H9 (cell line): ENCODE measurements around the gene CRHR2. TPM values are rescaled to one million over a fixed set of nuclear protein-coding genes. Genes with fewer than 3 reads are reported as not detected.
"Not testable (repeated sequence)": the region's sequence is repeated elsewhere in the genome, so short reads cannot be mapped to it uniquely, and the experiment has no call there.

Experiments used
- DNase-seq: peaks from one replicate; pipeline ENCODE4 v3.0.0-alpha.2; 2017
- H2AFZ ChIP-seq: one replicate; pipeline ENCODE4 v1.6.1; 2013; ENCODE audit warnings: mild to moderate bottlenecking, low read length, control low read depth, moderate library complexity
- H2AK5ac ChIP-seq: 2 replicates; pipeline ENCODE4 v1.6.1; 2013; ENCODE audit warnings: low read length, control low read depth, mixed read lengths; ENCODE audit not compliant: insufficient read length
- H2BK120ac ChIP-seq: one replicate; pipeline ENCODE4 v1.6.1; 2013; ENCODE audit warnings: low read depth, mild to moderate bottlenecking, low read length, control low read depth, inconsistent platforms; ENCODE audit not compliant: poor library complexity, severe bottlenecking
- H2BK12ac ChIP-seq: 2 replicates; pipeline ENCODE4 v1.6.1; 2013; ENCODE audit warnings: low read length, control low read depth, mixed read lengths, low read depth; ENCODE audit not compliant: insufficient read length
- H2BK15ac ChIP-seq: 2 replicates; pipeline ENCODE4 v1.6.1; 2013; ENCODE audit warnings: low read depth, low read length, control low read depth
- H2BK20ac ChIP-seq: one replicate; pipeline ENCODE4 v1.6.1; 2013; ENCODE audit warnings: low read depth, mild to moderate bottlenecking, low read length, control low read depth, inconsistent platforms; ENCODE audit not compliant: poor library complexity, severe bottlenecking
- H2BK5ac ChIP-seq: 2 replicates; pipeline ENCODE4 v1.6.1; 2013; ENCODE audit warnings: low read length, control low read depth, mixed read lengths; ENCODE audit not compliant: insufficient read length
- H3K14ac ChIP-seq: 2 replicates; pipeline ENCODE4 v1.6.1; 2013; ENCODE audit warnings: low read length, control low read depth; ENCODE audit not compliant: insufficient read depth
- H3K18ac ChIP-seq: 2 replicates; pipeline ENCODE4 v1.6.1; 2013; ENCODE audit warnings: low read depth, mild to moderate bottlenecking, mixed read lengths, low read length, control low read depth; ENCODE audit not compliant: insufficient read length
- H3K23ac ChIP-seq: 2 replicates; pipeline ENCODE4 v1.6.1; 2013; ENCODE audit warnings: low read length, control low read depth, mixed read lengths, low read depth; ENCODE audit not compliant: insufficient read length
- H3K23me2 ChIP-seq: 2 replicates; pipeline ENCODE4 v1.6.1; 2013; ENCODE audit warnings: low read depth, mild to moderate bottlenecking, mixed read lengths, low read length, control low read depth; ENCODE audit not compliant: insufficient read length, poor library complexity, severe bottlenecking
- H3K27ac ChIP-seq: 2 replicates; pipeline ENCODE4 v1.5.1; 2013; ENCODE audit warnings: low read length, control low read depth, mixed read lengths, low read depth; ENCODE audit not compliant: insufficient read length
- H3K27me3 ChIP-seq: 2 replicates; pipeline ENCODE4 v1.6.1; 2013; ENCODE audit warnings: low read length, control low read depth, inconsistent platforms; ENCODE audit not compliant: insufficient read depth
- H3K4ac ChIP-seq: 2 replicates; pipeline ENCODE4 v1.6.1; 2013; ENCODE audit warnings: low read depth, mild to moderate bottlenecking, control low read depth, inconsistent platforms, low read length, moderate library complexity
- H3K4me1 ChIP-seq: 2 replicates; pipeline ENCODE4 v1.6.1; 2013; ENCODE audit warnings: low read length, control low read depth, inconsistent platforms; ENCODE audit not compliant: insufficient read depth
- H3K4me2 ChIP-seq: 2 replicates; pipeline ENCODE4 v1.6.1; 2013; ENCODE audit warnings: low read length, control low read depth, mixed read lengths; ENCODE audit not compliant: insufficient read length, insufficient read depth
- H3K56ac ChIP-seq: 2 replicates; pipeline ENCODE4 v1.6.1; 2013; ENCODE audit warnings: low read depth, mild to moderate bottlenecking, mixed read lengths, low read length, control low read depth; ENCODE audit not compliant: insufficient read length
- H3K79me1 ChIP-seq: 2 replicates; pipeline ENCODE4 v1.6.1; 2013; ENCODE audit warnings: low read depth, mild to moderate bottlenecking, moderate library complexity, low read length, control low read depth, inconsistent platforms; ENCODE audit not compliant: insufficient read depth, poor library complexity, severe bottlenecking
- H3K79me2 ChIP-seq: 2 replicates; pipeline ENCODE4 v1.6.1; 2013; ENCODE audit warnings: low read length, control low read depth, inconsistent platforms; ENCODE audit not compliant: insufficient read depth
- H3K9ac ChIP-seq: 2 replicates; pipeline ENCODE4 v1.6.1; 2013; ENCODE audit warnings: low read length, control low read depth, mixed read lengths; ENCODE audit not compliant: insufficient read length; ENCODE audit errors: extremely low read depth
- H3K9me3 ChIP-seq: one replicate; pipeline ENCODE4 v1.6.1; 2013; ENCODE audit warnings: low read depth, low read length, inconsistent platforms; ENCODE audit not compliant: control insufficient read depth
- H3T11ph ChIP-seq: one replicate; pipeline ENCODE4 v1.6.1; 2013; ENCODE audit warnings: mild to moderate bottlenecking, low read length, control low read depth, inconsistent platforms
- H4K20me1 ChIP-seq: one replicate; pipeline ENCODE4 v1.6.1; 2013; ENCODE audit not compliant: control insufficient read depth, insufficient read length, insufficient read depth
- H4K5ac ChIP-seq: 2 replicates; pipeline ENCODE4 v1.6.1; 2013; ENCODE audit warnings: low read depth, mild to moderate bottlenecking, mixed read lengths, low read length, control low read depth; ENCODE audit not compliant: insufficient read length
- H4K8ac ChIP-seq: replicated peaks from 2 replicates; pipeline ENCODE4 v1.6.1; 2013; ENCODE audit warnings: low read length, control low read depth, mixed read lengths, low read depth; ENCODE audit not compliant: insufficient read length
- H4K91ac ChIP-seq: 2 replicates; pipeline ENCODE4 v1.6.1; 2013; ENCODE audit warnings: low read depth, mild to moderate bottlenecking, moderate library complexity, mixed read lengths, low read length, control low read depth; ENCODE audit not compliant: insufficient read length
- H3K27ac Mint-ChIP-seq, 3 experiments: 2 replicates in 2 of 3; 3 replicates in 1 of 3; pipeline ENCODE4 v1.8.0; 2020 to 2021; ENCODE audit warnings: mixed read lengths in 3 of 3, mild to moderate bottlenecking in 1 of 3, moderate library complexity in 1 of 3
- H3K27me3 Mint-ChIP-seq: 2 replicates; pipeline ENCODE4 v1.8.0; 2021; ENCODE audit warnings: low read depth, mild to moderate bottlenecking, moderate library complexity, mixed read lengths
- H3K36me3 Mint-ChIP-seq, 3 experiments: 2 replicates in 2 of 3; 3 replicates in 1 of 3; pipeline ENCODE4 v1.8.0; 2020 to 2021; ENCODE audit warnings: low read depth in 3 of 3, mixed read lengths in 3 of 3; ENCODE audit not compliant: insufficient read depth in 1 of 3
- H3K4me1 Mint-ChIP-seq, 2 experiments: 2 replicates each; pipeline ENCODE4 v1.8.0; 2020; ENCODE audit warnings: mixed read lengths in 2 of 2
- H3K4me3 Mint-ChIP-seq, 2 experiments: 2 replicates in 1 of 2; 3 replicates in 1 of 2; pipeline ENCODE4 v1.8.0; 2020 to 2021; ENCODE audit warnings: mild to moderate bottlenecking in 2 of 2, mixed read lengths in 2 of 2, moderate library complexity in 1 of 2
- H3K9me3 Mint-ChIP-seq, 2 experiments: 2 replicates in 1 of 2; 3 replicates in 1 of 2; pipeline ENCODE4 v1.8.0; 2020; ENCODE audit warnings: mild to moderate bottlenecking in 2 of 2, mixed read lengths in 2 of 2, moderate library complexity in 1 of 2
- CTCF ChIP-seq: fragments of 200-600 bp; sonication (generic); conservative IDR thresholded peaks from 3 replicates; pipeline ENCODE4 v1.8.0; 2021; ENCODE audit warnings: antibody characterized with exemption, mild to moderate bottlenecking
- WGBS: extraction: QIAGEN DNeasy Blood & Tissue Kit; methylation state at CpG from one replicate; pipeline ENCODE4 v1.1.7; 2013; ENCODE audit warnings: missing lambda C conversion rate, low lambda C conversion rate, mixed read lengths; ENCODE audit not compliant: insufficient read length; ENCODE audit errors: extremely low coverage; 5-methylcytosine and 5-hydroxymethylcytosine counted together
- total RNA-seq: library from RNA; stranded (reverse); gene quantifications from 2 replicates; pipeline ENCODE4 v1.2.1, GENCODE V29; 2021

Gene CRHR2
- total RNA-seq, 1 experiment from 2014 or later: 0.07 TPM

GRCh38 chr7:30642789-30643188, 39.5 kb downstream of the CRHR2 start:
- Mint-ChIP-seq H3K36me3 (peaks cover 8 to 34% (median 29%) of the 10 kb centered on the region in 3 experiments; a peak in 6 of 7 replicates), H3K27me3 (no peaks in the 10 kb centered on the region), H3K27ac (peak overlapping the region; percentile 36 to 96 (median 93); a peak in 5 of 7 replicates), H3K4me1 (peaks cover 18 to 22% of the 10 kb centered on the region in 2 experiments), H3K4me3 (peak overlapping the region; percentile 69 to 84), H3K9me3 (no peaks in the 10 kb centered on the region)
- no peak overlapping the region for H2BK5ac ChIP-seq
- no peak overlapping the region for H4K8ac ChIP-seq
- H3K4me2 ChIP-seq: peak overlapping the region; percentile 41
- peaks cover 3% of the 10 kb centered on the region for H3K23me2 ChIP-seq
- peaks cover 7% of the 10 kb centered on the region; the same call in 1 of the 2 replicates for H3K4me1 ChIP-seq
- H2AFZ ChIP-seq: no peak overlapping the region
- H3K56ac ChIP-seq: no peak overlapping the region
- WGBS: no CpG with 5 or more reads among the region's 4 CpGs
- H3K4ac ChIP-seq: no peak overlapping the region
- H3K79me1 ChIP-seq: no peaks in the 10 kb centered on the region
- H3K9ac ChIP-seq: peak overlapping the region; percentile 59
- no peak for DNase-seq
- H3K79me2 ChIP-seq: no peaks in the 10 kb centered on the region
- H3K18ac ChIP-seq: peak overlapping the region; percentile 92
- H3K23ac ChIP-seq: no peak overlapping the region
- H2BK120ac ChIP-seq: peak overlapping the region; percentile 83
- no peak overlapping the region for H2AK5ac ChIP-seq
- H2BK12ac ChIP-seq: no peak overlapping the region
- no peak overlapping the region for H2BK15ac ChIP-seq
- no peaks in the 10 kb centered on the region for H4K20me1 ChIP-seq
- H3K14ac ChIP-seq: no peak overlapping the region; the same call in 1 of the 2 replicates
- no peak for TF ChIP-seq CTCF
- H3K27me3 ChIP-seq: no peaks in the 10 kb centered on the region
- no peak overlapping the region for H4K91ac ChIP-seq
- H3T11ph ChIP-seq: no peak overlapping the region
- H3K9me3 ChIP-seq: no peaks in the 10 kb centered on the region
- H3K27ac ChIP-seq: peak overlapping the region; percentile 4
- no peak overlapping the region for H2BK20ac ChIP-seq
- peak overlapping the region; percentile 33 for H4K5ac ChIP-seq

- no CpG with 5 or more reads among the region's 29 CpGs for WGBS
- Mint-ChIP-seq H3K36me3 (peaks cover 8 to 34% (median 26%) of the 10 kb centered on the region in 3 experiments; a peak in 6 of 7 replicates), H3K27ac (peak overlapping the region; percentile 36 to 96 (median 93); a peak in 5 of 7 replicates), H3K4me1 (peaks cover 13 to 17% of the 10 kb centered on the region in 2 experiments), H3K4me3 (peak overlapping the region; percentile 69 to 84)
- H3T11ph ChIP-seq, H4K8ac ChIP-seq, H3K56ac ChIP-seq, DNase-seq, H3K79me1 ChIP-seq, H3K27me3 Mint-ChIP-seq, H3K4ac ChIP-seq, H3K9me3 Mint-ChIP-seq, H2AFZ ChIP-seq, H4K20me1 ChIP-seq, H4K91ac ChIP-seq, H3K23me2 ChIP-seq, H2BK120ac ChIP-seq, H2AK5ac ChIP-seq, H2BK15ac ChIP-seq, H3K27me3 ChIP-seq, H3K14ac ChIP-seq, H3K9me3 ChIP-seq, H2BK5ac ChIP-seq, H3K9ac ChIP-seq, H3K18ac ChIP-seq, H3K79me2 ChIP-seq, H4K5ac ChIP-seq, H2BK12ac ChIP-seq, H3K23ac ChIP-seq, H2BK20ac ChIP-seq, H3K27ac ChIP-seq, H3K4me1 ChIP-seq: not testable (repeated sequence)
- peak overlapping the region; percentile 41 for H3K4me2 ChIP-seq
These were observed 39.9 kb downstream of the CRHR2 start for GRCh38 chr7:30642322-30642721.
